OCI-LY7 (cell line): Measurements from ENCODE around the gene BTBD9. TPM values are rescaled to one million over a fixed set of nuclear protein-coding genes. Genes with fewer than 3 reads are reported as not detected.
A peak's percentile ranks its signal among the peaks of the same experiment; 100 is the strongest.

ENCODE experiments used
- BruUV-seq: library from RNA; stranded (reverse); fragments of 400-500 nt; replicated peaks from 2 replicates; lab custom pipeline; 2021; lab: Mats Ljungman, UMichigan
- CTCF ChIA-PET: fragments of 300-600 bp; sonication (Branson Sonifier 250); formaldehyde crosslinking; loops from one replicate; lab custom pipeline; 2022; ENCODE audit warnings: antibody characterized with exemption; ENCODE audit not compliant: unreplicated experiment; lab: Charles Lee
- POLR2A ChIA-PET: fragments of 300-600 bp; sonication (Branson Sonifier 250); formaldehyde crosslinking; loops from one replicate; lab custom pipeline; 2022; ENCODE audit warnings: antibody characterized with exemption; lab: Charles Lee
- DNase-seq: peaks from one replicate; pipeline ENCODE4 v3.0.0-alpha.2; 2015; ENCODE audit warnings: low spot score
- H2AFZ ChIP-seq: fragments of 200-600 bp; sonication (generic), shearing (Covaris generic); 2 replicates; pipeline ENCODE4 v1.6.1; 2014; ENCODE audit warnings: mild to moderate bottlenecking, antibody characterized with exemption, low read length, moderate library complexity
- H3K27ac ChIP-seq: fragments of 200-600 bp; sonication (generic); 2 replicates; pipeline ENCODE4 v1.5.1; 2014; ENCODE audit warnings: mixed run types, low read depth, mild to moderate bottlenecking, moderate library complexity, low read length, inconsistent platforms; ENCODE audit not compliant: poor library complexity, severe bottlenecking
- H3K36me3 ChIP-seq: fragments of 200-600 bp; sonication (generic); 2 replicates; pipeline ENCODE4 v1.6.1; 2014; ENCODE audit warnings: mild to moderate bottlenecking, antibody characterized with exemption, low read length, moderate library complexity, mixed read lengths; ENCODE audit not compliant: insufficient read depth
- H3K4me1 ChIP-seq: fragments of 200-600 bp; sonication (generic); 2 replicates; pipeline ENCODE4 v1.5.1; 2014; ENCODE audit warnings: mild to moderate bottlenecking, low read length; ENCODE audit not compliant: insufficient read depth, poor library complexity, severe bottlenecking
- H3K4me2 ChIP-seq: fragments of 200-600 bp; sonication (generic); 2 replicates; pipeline ENCODE4 v1.6.1; 2014; ENCODE audit warnings: mild to moderate bottlenecking, low read length
- H3K4me3 ChIP-seq: fragments of 200-600 bp; sonication (generic); 2 replicates; pipeline ENCODE4 v1.5.1; 2014; ENCODE audit warnings: mild to moderate bottlenecking, low read depth, low read length; ENCODE audit not compliant: poor library complexity, severe bottlenecking
- H3K79me2 ChIP-seq: fragments of 200-600 bp; sonication (generic); 2 replicates; pipeline ENCODE4 v1.6.1; 2016; ENCODE audit warnings: low read depth, mild to moderate bottlenecking, low read length, moderate library complexity, mixed read lengths; ENCODE audit not compliant: insufficient read depth
- H3K9me2 ChIP-seq: fragments of 200-600 bp; sonication (generic); 2 replicates; pipeline ENCODE4 v1.6.1; 2016; ENCODE audit warnings: mild to moderate bottlenecking, low read length, mixed read lengths; ENCODE audit not compliant: insufficient read depth
- H3K9me3 ChIP-seq: fragments of 200-600 bp; sonication (generic); 2 replicates; pipeline ENCODE4 v1.6.1; 2014; ENCODE audit warnings: mild to moderate bottlenecking, mixed run types, low read length, mixed read lengths
- H4K20me1 ChIP-seq: fragments of 200-600 bp; sonication (generic); 2 replicates; pipeline ENCODE4 v1.6.1; 2014; ENCODE audit warnings: mild to moderate bottlenecking, antibody characterized with exemption, low read length, moderate library complexity, mixed read lengths; ENCODE audit not compliant: insufficient read depth
- CTCF ChIP-seq: fragments of 200-600 bp; sonication (generic); conservative IDR thresholded peaks from 2 replicates; pipeline ENCODE4 v1.5.1; 2014; ENCODE audit warnings: mild to moderate bottlenecking, antibody characterized with exemption, low read length, moderate library complexity, mixed read lengths
- EZH2phosphoT487 ChIP-seq: fragments of 200-600 bp; sonication (generic); IDR thresholded peaks from 2 replicates; pipeline ENCODE4 v1.6.1; 2018; ENCODE audit warnings: low read depth, borderline replicate concordance, mild to moderate bottlenecking, mixed run types, antibody characterized with exemption, low read length, moderate library complexity, mixed read lengths
- intact Hi-C: fragments of 100-400 bp; cut with micrococcal nuclease; formaldehyde crosslinking; loops from one replicate; pipeline ENCODE4 v1.10.0; 2022; ENCODE audit not compliant: unreplicated experiment
- total RNA-seq, 2 experiments: library from RNA; depleted of rRNA in 1 of 2; stranded (reverse); fragments of >200 nt in 1 of 2; shearing (Covaris generic) in 1 of 2; gene quantifications; 2 replicates each; pipeline ENCODE4 v1.2.3, GENCODE V29; 2014 to 2022

Gene BTBD9
- total RNA-seq, 2 experiments from 2014 or later: 5.9 to 7.3 TPM

GRCh38 chr6:38573801-38574395, 65.8 kb downstream of the BTBD9 start:
- H3K9me2 ChIP-seq: no peaks in the 10 kb centered on the region
- H2AFZ ChIP-seq: no peak overlapping the region
- no peaks in the 10 kb centered on the region for H3K79me2 ChIP-seq
- no peak overlapping the region for H3K4me3 ChIP-seq
- H4K20me1 ChIP-seq: no peaks in the 10 kb centered on the region
- no peak for TF ChIP-seq CTCF
- TF ChIP-seq EZH2phosphoT487: no peak
- intact Hi-C loops: no loop called here
- H3K27ac ChIP-seq: no peak overlapping the region
- CTCF ChIA-PET: no interaction called here
- H3K9me3 ChIP-seq: no peaks in the 10 kb centered on the region
- POLR2A ChIA-PET: no interaction called here
- DNase-seq: no peak
- no peak overlapping the region for H3K4me2 ChIP-seq
- BruUV-seq: no TSS peak
- H3K4me1 ChIP-seq: peaks cover 10% of the 10 kb centered on the region
- H3K36me3 ChIP-seq: no peaks in the 10 kb centered on the region

GRCh38 chr6:38572186-38572813, 67.4 kb downstream of the BTBD9 start:
- TF ChIP-seq EZH2phosphoT487 (no peak), CTCF (no peak)
- no peaks in the 10 kb centered on the region for H3K9me2 ChIP-seq
- H3K79me2 ChIP-seq: no peaks in the 10 kb centered on the region
- peaks cover 10% of the 10 kb centered on the region for H3K4me1 ChIP-seq
- peak overlapping the region; percentile 41 for H3K4me2 ChIP-seq
- CTCF ChIA-PET: no interaction called here
- peak; percentile 48 for DNase-seq
- no peaks in the 10 kb centered on the region for H4K20me1 ChIP-seq
- intact Hi-C loops: no loop called here
- H3K27ac ChIP-seq: no peak overlapping the region
- peak overlapping the region; percentile 8 for H3K4me3 ChIP-seq
- BruUV-seq: no TSS peak
- no peaks in the 10 kb centered on the region for H3K9me3 ChIP-seq
- POLR2A ChIA-PET: no interaction called here
- peak overlapping the region; percentile 10; the same call in 1 of the 2 replicates for H2AFZ ChIP-seq
- H3K36me3 ChIP-seq: no peaks in the 10 kb centered on the region

- no peaks in the 10 kb centered on the region for H3K36me3 ChIP-seq
- no peak overlapping the region for H3K27ac ChIP-seq
- no peaks in the 10 kb centered on the region for H4K20me1 ChIP-seq
- POLR2A ChIA-PET: no interaction called here
- no peak overlapping the region; the same call in 1 of the 2 replicates for H2AFZ ChIP-seq
- no peaks in the 10 kb centered on the region for H3K79me2 ChIP-seq
- no TSS peak for BruUV-seq
- H3K9me2 ChIP-seq: no peaks in the 10 kb centered on the region
- no peak for DNase-seq
- no peak overlapping the region for H3K4me3 ChIP-seq
- CTCF ChIA-PET: no interaction called here
- H3K4me1 ChIP-seq: peaks cover 10% of the 10 kb centered on the region
- H3K9me3 ChIP-seq: no peaks in the 10 kb centered on the region
- intact Hi-C loops: loop anchor here (2.0 kb wide), 1 partner anchor 77 kb away; no protein-coding TSS in a partner anchor
- peak overlapping the region; percentile 41; the same call in 1 of the 2 replicates for H3K4me2 ChIP-seq
- TF ChIP-seq EZH2phosphoT487: no peak
- no peak for TF ChIP-seq CTCF
These were observed 68.0 kb downstream of the BTBD9 start for GRCh38 chr6:38571721-38572120.
